GM19452 (cell line): ENCODE data around the gene LRRTM1.

Experiments used
- ATAC-seq: cut with Tn5 transposase; IDR thresholded peaks from one replicate; pipeline ENCODE4 v1.9.1; 2021; ENCODE audit not compliant: unreplicated experiment

Gene LRRTM1

GRCh38 chr2:80303909-80304837 is at the start of gene LRRTM1:
Gene LRRTM1, minus strand, starts transcription at chr2:80304752. Its CDS starts 933 bp downstream, at chr2:80303819.
- ATAC-seq: no peak

- no peak for ATAC-seq
Measured at GRCh38 chr2:80351231-80351630, 46.7 kb upstream of the LRRTM1 start.

GRCh38 chr2:80348953-80349352 is 44.4 kb upstream of the LRRTM1 start:
- ATAC-seq: no peak

- ATAC-seq: no peak
Measured at GRCh38 chr2:80348078-80348477, 43.5 kb upstream of the LRRTM1 start.

- no peak for ATAC-seq
Measured at GRCh38 chr2:80340022-80340421, 35.5 kb upstream of the LRRTM1 start.

- ATAC-seq: no peak
Measured at GRCh38 chr2:80338794-80339193, 34.2 kb upstream of the LRRTM1 start.

GRCh38 chr2:80335411-80335810 is 30.9 kb upstream of the LRRTM1 start:
- ATAC-seq: no peak

- ATAC-seq: no peak
Measured at GRCh38 chr2:80333886-80334285, 29.3 kb upstream of the LRRTM1 start.

- ATAC-seq: no peak
Measured at GRCh38 chr2:80330527-80331450, 26.2 kb upstream of the LRRTM1 start.

- no peak for ATAC-seq
Measured at GRCh38 chr2:80329491-80329890, 24.9 kb upstream of the LRRTM1 start.

GRCh38 chr2:80328159-80328571 is 23.6 kb upstream of the LRRTM1 start:
- no peak for ATAC-seq

- ATAC-seq: no peak
Measured at GRCh38 chr2:80326861-80327260, 22.3 kb upstream of the LRRTM1 start.

GRCh38 chr2:80326214-80326613 is 21.7 kb upstream of the LRRTM1 start:
- ATAC-seq: no peak

- no peak for ATAC-seq
Measured at GRCh38 chr2:80324525-80324924, 20.0 kb upstream of the LRRTM1 start.

GRCh38 chr2:80323610-80324009 is 19.1 kb upstream of the LRRTM1 start:
- no peak for ATAC-seq

- no peak for ATAC-seq
Measured at GRCh38 chr2:80322958-80323357, 18.4 kb upstream of the LRRTM1 start.

GRCh38 chr2:80322311-80322920 is 17.9 kb upstream of the LRRTM1 start:
- no peak for ATAC-seq

GRCh38 chr2:80312282-80312839 is 7.8 kb upstream of the LRRTM1 start:
- ATAC-seq: no peak

- ATAC-seq: no peak
Measured at GRCh38 chr2:80311304-80311703, 6.8 kb upstream of the LRRTM1 start.

GRCh38 chr2:80303006-80303908 is 1.3 kb downstream of the LRRTM1 start:
- no peak for ATAC-seq
